Measurements from ENCODE around the gene NFYB. TPM values are rescaled to one million over a fixed set of nuclear protein-coding genes. Genes with fewer than 3 reads are reported as not detected.
"Not testable (repeated sequence)": the region's sequence is repeated elsewhere in the genome, so short reads cannot be mapped to it uniquely, and the experiment has no call there.

The NFYB gene
- total RNA-seq, 1 experiment from 2014 or later = 27.0 TPM

DNA sequence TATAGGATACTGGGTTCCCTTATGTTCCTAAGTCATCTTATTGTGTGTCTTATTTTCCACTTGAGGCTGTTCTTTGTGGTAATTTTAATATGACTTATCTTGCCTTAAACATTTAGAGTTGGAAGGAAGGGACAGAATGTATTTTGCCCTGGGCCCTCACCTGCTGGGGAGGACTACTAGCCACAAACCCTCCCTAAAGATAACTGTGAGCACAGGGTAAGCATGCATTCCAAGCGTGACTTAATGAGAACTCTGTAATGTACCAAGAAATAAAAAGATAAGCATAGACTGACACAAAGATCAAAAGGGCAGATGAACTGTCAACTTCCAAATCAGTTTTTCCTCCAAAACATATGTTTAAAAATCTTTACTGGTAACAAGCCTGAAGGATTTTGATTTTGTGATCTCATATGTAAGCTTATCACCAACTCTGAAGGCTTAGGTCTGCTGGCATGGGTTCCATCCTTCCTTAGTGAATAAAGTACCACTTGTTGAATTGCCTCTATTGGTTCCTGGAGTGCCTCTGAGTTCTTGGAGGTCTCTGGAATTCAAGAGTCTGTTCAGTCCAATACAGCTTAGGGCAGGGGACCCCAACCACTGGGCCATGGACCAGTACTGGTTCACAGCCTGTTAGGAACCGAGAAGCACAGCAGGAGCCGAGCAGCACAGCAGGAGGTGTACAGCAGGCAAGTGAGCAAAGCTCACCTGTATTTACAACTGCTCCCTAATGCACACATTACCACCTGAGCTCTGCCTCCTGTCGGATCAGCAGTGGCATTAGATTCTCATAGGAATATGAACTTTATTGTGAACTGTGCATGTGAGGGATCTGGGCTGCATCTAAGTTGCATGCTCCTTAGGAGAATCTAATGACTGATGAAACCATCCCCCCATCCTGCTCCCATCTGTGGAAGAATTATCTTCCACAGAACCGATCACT lies 29.8 kb upstream of the NFYB start:
- Histone ChIP-seq H3K9me3 (ENCODE audit: low read length) (no peaks in the 10 kb centered on the region), H2AFZ (ENCODE audit: low read length) (no peak overlapping the region), H3K4me2 (ENCODE audit: low read depth, low read length, poor library complexity, severe bottlenecking) (no peak overlapping the region), H3K27me3 (ENCODE audit: low read length) (no peaks in the 10 kb centered on the region), H3K9ac (ENCODE audit: low read length) (no peak overlapping the region), H3K9me2 (replicated peaks; ENCODE audit: insufficient read depth, low read length) (no peaks in the 10 kb centered on the region), H3K36me3 (ENCODE audit: insufficient read depth, low read length) (no peaks in the 10 kb centered on the region), H3K79me2 (ENCODE audit: low read length) (no peaks in the 10 kb centered on the region), H3K4me1 (ENCODE audit: low read length) (no peaks in the 10 kb centered on the region), H3K4me3 (ENCODE audit: low read length) (no peak overlapping the region), H4K20me1 (ENCODE audit: insufficient read depth, low read depth, low read length) (no peaks in the 10 kb centered on the region), H3K27ac (ENCODE audit: low read length) (no peak overlapping the region)
- no peak for DNase-seq

DNA sequence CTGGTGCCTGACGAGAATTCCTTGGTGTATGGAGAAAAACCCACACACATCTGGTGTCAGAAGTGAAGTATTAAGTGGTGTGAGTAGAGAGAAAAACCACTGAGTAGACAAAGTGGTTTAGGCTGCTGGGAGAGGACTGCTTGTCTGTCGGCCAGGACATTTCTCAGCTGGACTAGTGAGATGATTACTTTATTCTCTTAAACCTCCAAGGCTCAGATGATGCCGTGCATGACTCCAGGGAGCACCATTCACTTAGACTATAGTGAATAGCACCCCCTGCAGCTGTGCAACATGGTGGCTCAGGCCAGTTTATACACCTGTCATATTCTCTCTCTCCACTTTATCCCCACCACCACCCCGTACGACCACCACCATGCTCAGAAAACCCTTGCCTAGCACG lies 28.5 kb upstream of the NFYB start:
- H3K4me1 ChIP-seq (ENCODE audit: low read length) = no peaks in the 10 kb centered on the region
- H3K36me3 ChIP-seq (ENCODE audit: insufficient read depth, low read length) = no peaks in the 10 kb centered on the region

DNA sequence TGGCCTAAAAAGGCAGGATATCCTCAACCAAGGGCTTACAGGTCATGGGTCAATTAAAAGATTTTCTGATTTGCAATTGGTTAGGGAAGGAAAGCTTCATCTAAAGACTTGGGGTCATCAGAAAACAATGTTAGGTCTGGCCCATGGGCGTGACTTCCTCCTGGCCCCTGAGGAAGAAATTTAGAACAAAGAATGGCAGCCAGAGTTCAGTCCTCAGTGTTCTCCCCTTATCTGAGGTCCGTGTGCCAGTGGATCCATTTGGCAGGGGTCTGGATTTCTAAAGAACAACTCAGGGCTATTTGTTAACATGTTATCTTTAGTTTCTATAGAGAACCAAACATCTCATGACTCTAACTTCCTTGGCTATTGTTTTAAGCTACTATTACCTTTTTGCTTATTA lies 27.8 kb upstream of the NFYB start:
- Histone ChIP-seq H3K9ac (ENCODE audit: low read length) (no peak overlapping the region), H4K20me1 (ENCODE audit: insufficient read depth, low read depth, low read length) (no peaks in the 10 kb centered on the region), H3K9me3 (ENCODE audit: low read length) (no peaks in the 10 kb centered on the region), H3K27me3 (ENCODE audit: low read length) (no peaks in the 10 kb centered on the region), H3K36me3 (ENCODE audit: insufficient read depth, low read length) (no peaks in the 10 kb centered on the region), H3K79me2 (ENCODE audit: low read length) (no peaks in the 10 kb centered on the region), H3K4me1 (ENCODE audit: low read length) (no peaks in the 10 kb centered on the region), H3K27ac (ENCODE audit: low read length) (no peak overlapping the region), H3K4me3 (ENCODE audit: low read length) (no peak overlapping the region), H3K9me2 (replicated peaks; ENCODE audit: insufficient read depth, low read length) (no peaks in the 10 kb centered on the region), H3K4me2 (ENCODE audit: low read depth, low read length, poor library complexity, severe bottlenecking) (no peak overlapping the region), H2AFZ (ENCODE audit: low read length) (no peak overlapping the region)
- DNase-seq = no peak

More for the DNA sequence above, 28.5 kb upstream of the NFYB start:
- Histone ChIP-seq H2AFZ (ENCODE audit: low read length) (no peak overlapping the region), H3K4me3 (ENCODE audit: low read length) (no peak overlapping the region), H3K79me2 (ENCODE audit: low read length) (no peaks in the 10 kb centered on the region), H3K4me2 (ENCODE audit: low read depth, low read length, poor library complexity, severe bottlenecking) (no peak overlapping the region), H3K9ac (ENCODE audit: low read length) (no peak overlapping the region), H3K27me3 (ENCODE audit: low read length) (no peaks in the 10 kb centered on the region), H3K9me2 (replicated peaks; ENCODE audit: insufficient read depth, low read length) (no peaks in the 10 kb centered on the region), H4K20me1 (ENCODE audit: insufficient read depth, low read depth, low read length) (no peaks in the 10 kb centered on the region), H3K9me3 (ENCODE audit: low read length) (no peaks in the 10 kb centered on the region), H3K27ac (ENCODE audit: low read length) (no peak overlapping the region)
- no peak for DNase-seq

DNA sequence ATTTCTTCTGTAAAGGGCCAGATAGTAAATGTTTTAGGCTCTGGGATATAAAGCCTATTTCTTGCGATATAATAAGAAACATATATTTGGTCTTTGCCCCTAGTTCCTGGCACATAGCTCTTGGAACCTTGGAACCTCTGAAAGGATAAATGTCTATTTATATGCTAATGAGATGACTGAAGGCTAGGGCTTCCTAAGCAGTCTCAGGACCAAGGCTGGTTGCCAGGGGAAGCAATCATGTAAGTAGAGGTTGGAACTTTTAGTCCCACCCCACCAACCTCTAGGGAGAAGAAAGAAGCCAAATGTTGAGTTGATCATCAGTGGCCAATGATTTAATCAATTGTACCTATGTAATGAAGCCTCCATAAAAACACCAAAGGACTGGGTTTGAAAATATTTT lies 26.6 kb upstream of the NFYB start:
- no peak for DNase-seq
- no peaks in the 10 kb centered on the region for H3K4me1 ChIP-seq (ENCODE audit: low read length)
- no peak overlapping the region for H3K4me2 ChIP-seq (ENCODE audit: low read depth, low read length, poor library complexity, severe bottlenecking)
- no peaks in the 10 kb centered on the region for H3K27me3 ChIP-seq (ENCODE audit: low read length)
- no peaks in the 10 kb centered on the region for H3K9me3 ChIP-seq (ENCODE audit: low read length)
- H3K27ac ChIP-seq (ENCODE audit: low read length) = no peak overlapping the region
- no peak overlapping the region for H3K4me3 ChIP-seq (ENCODE audit: low read length)
- no peaks in the 10 kb centered on the region for H3K36me3 ChIP-seq (ENCODE audit: insufficient read depth, low read length)
- H3K79me2 ChIP-seq (ENCODE audit: low read length) = no peaks in the 10 kb centered on the region
- H3K9me2 ChIP-seq (replicated peaks; ENCODE audit: insufficient read depth, low read length) = no peaks in the 10 kb centered on the region
- no peaks in the 10 kb centered on the region for H4K20me1 ChIP-seq (ENCODE audit: insufficient read depth, low read depth, low read length)
- no peak overlapping the region for H2AFZ ChIP-seq (ENCODE audit: low read length)
- no peak overlapping the region for H3K9ac ChIP-seq (ENCODE audit: low read length)

DNA sequence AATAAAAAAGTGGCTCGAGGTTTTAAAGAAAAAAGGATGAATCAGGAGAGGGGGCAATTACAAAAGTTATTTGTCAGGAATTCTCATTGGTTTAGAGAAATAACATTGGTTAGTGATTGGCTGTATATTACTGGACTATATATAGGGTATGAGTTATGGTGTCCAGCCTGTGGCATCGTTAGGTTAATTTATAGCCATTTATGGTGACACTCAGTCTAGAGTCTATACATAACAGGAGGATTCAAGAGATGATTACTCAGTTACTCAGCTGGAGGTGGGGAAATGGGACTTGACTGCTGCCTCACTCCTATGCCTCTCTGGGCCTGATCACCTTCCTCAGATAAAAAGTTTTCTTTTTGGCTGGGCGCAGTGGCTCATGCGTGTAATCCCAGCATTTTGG lies 25.6 kb upstream of the NFYB start:
- Histone ChIP-seq H3K36me3 (ENCODE audit: insufficient read depth, low read length) (no peaks in the 10 kb centered on the region), H3K4me3 (ENCODE audit: low read length) (no peak overlapping the region), H3K9me3 (ENCODE audit: low read length) (no peaks in the 10 kb centered on the region), H3K4me1 (ENCODE audit: low read length) (no peaks in the 10 kb centered on the region), H3K79me2 (ENCODE audit: low read length) (no peaks in the 10 kb centered on the region), H3K27me3 (ENCODE audit: low read length) (no peaks in the 10 kb centered on the region), H3K9ac (ENCODE audit: low read length) (no peak overlapping the region), H3K4me2 (ENCODE audit: low read depth, low read length, poor library complexity, severe bottlenecking) (no peak overlapping the region), H3K27ac (ENCODE audit: low read length) (no peak overlapping the region), H3K9me2 (replicated peaks; ENCODE audit: insufficient read depth, low read length) (no peaks in the 10 kb centered on the region), H2AFZ (ENCODE audit: low read length) (no peak overlapping the region), H4K20me1 (ENCODE audit: insufficient read depth, low read depth, low read length) (no peaks in the 10 kb centered on the region)
- DNase-seq = no peak

DNA sequence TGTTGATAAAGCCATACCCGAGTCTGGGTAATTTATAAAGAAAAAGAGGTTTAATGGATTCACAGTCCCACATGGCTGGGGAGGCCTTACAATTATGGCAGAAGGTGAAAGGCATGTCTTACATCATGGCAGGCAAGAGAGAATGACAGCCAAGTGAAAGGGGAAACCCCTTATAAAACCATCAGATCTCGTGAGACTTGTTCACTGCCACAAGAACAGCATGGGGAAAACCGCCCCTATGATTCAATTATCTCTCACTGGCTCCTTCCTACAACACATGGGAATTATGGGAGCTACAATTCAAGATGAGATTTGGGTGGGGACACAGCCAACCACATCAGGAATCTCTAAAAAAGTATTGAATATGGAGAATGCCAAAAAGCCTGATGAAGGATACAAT lies 25.0 kb upstream of the NFYB start:
- H3K36me3 ChIP-seq (ENCODE audit: insufficient read depth, low read length); H2AFZ ChIP-seq (ENCODE audit: low read length); H3K79me2 ChIP-seq (ENCODE audit: low read length); H3K9ac ChIP-seq (ENCODE audit: low read length); H3K27ac ChIP-seq (ENCODE audit: low read length); H3K4me3 ChIP-seq (ENCODE audit: low read length); H3K4me2 ChIP-seq (ENCODE audit: low read depth, low read length, poor library complexity, severe bottlenecking); H3K4me1 ChIP-seq (ENCODE audit: low read length); H3K9me3 ChIP-seq (ENCODE audit: low read length); H3K27me3 ChIP-seq (ENCODE audit: low read length); H3K9me2 ChIP-seq (replicated peaks; ENCODE audit: insufficient read depth, low read length); DNase-seq; H4K20me1 ChIP-seq (ENCODE audit: insufficient read depth, low read depth, low read length): not testable (repeated sequence)

DNA sequence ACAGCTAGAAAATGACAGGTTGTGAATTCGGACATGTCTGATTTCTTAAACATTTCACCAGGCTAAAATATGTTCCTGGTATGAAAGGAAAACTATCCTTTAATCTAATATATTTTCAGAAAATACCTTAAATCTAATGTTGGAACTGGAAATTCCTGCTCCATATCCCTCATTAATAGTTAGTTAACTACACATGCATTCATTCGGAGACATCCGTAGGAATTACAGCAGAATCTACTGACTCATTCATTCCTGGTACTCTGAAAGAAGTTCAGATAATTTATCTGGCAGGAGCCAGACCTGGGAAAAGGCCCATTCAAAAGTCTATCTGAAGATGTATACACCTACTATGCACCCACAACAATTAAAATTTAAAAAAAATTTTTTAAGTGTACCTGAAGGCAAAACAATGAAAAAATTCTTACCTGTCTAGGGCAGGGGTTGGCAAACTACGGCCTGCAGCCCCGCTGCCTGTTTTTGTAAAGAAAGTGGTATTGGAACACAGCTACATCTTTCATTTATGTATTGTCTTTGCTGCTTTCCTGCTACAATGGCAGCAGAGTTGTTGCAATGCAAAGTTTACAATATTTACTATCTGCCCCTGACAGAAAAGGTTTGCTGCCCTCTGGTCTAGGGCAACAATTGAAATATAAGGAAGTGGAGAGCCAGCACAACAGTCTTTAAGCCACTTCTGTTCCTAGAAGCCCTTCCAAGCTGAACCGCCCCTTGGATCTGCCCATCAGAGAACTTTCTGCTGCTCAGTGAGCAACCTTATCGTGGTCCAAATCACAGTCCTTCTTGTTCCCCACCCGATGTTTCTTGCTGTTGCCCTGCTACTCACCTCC lies 17.9 kb upstream of the NFYB start:
- Histone ChIP-seq H3K9ac (ENCODE audit: low read length) (no peak overlapping the region), H3K9me3 (ENCODE audit: low read length) (no peaks in the 10 kb centered on the region), H3K27me3 (ENCODE audit: low read length) (no peaks in the 10 kb centered on the region), H3K36me3 (ENCODE audit: insufficient read depth, low read length) (no peaks in the 10 kb centered on the region), H3K4me1 (ENCODE audit: low read length) (no peaks in the 10 kb centered on the region), H3K9me2 (replicated peaks; ENCODE audit: insufficient read depth, low read length) (no peaks in the 10 kb centered on the region), H3K79me2 (ENCODE audit: low read length) (no peaks in the 10 kb centered on the region), H4K20me1 (ENCODE audit: insufficient read depth, low read depth, low read length) (no peaks in the 10 kb centered on the region), H2AFZ (ENCODE audit: low read length) (no peak overlapping the region), H3K4me2 (ENCODE audit: low read depth, low read length, poor library complexity, severe bottlenecking) (no peak overlapping the region), H3K4me3 (ENCODE audit: low read length) (no peak overlapping the region), H3K27ac (ENCODE audit: low read length) (no peak overlapping the region)
- no peak for DNase-seq

DNA sequence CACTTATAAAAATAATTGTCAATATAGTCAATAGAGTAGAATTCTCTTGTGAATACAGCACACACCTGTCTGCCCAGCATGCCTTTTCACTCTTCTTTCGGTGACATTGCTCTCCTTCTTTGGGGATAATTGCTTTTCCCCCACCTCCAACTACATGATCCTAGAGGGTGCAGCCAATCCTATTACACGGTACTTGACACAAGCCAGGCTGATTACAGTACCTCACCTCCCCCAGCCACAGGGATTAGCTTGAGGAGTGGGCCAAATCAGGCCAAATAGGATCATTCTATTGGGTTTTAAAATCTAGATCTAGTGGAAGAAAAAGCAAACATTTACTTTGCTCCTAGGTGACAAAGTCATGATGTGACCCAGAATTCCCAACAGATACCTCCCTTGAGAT lies 16.8 kb upstream of the NFYB start:
- H3K36me3 ChIP-seq (ENCODE audit: insufficient read depth, low read length) = no peaks in the 10 kb centered on the region
- H3K9ac ChIP-seq (ENCODE audit: low read length) = no peak overlapping the region
- no peak overlapping the region for H3K4me2 ChIP-seq (ENCODE audit: low read depth, low read length, poor library complexity, severe bottlenecking)
- DNase-seq = no peak
- no peak overlapping the region for H2AFZ ChIP-seq (ENCODE audit: low read length)
- no peak overlapping the region for H3K27ac ChIP-seq (ENCODE audit: low read length)
- no peaks in the 10 kb centered on the region for H3K4me1 ChIP-seq (ENCODE audit: low read length)
- H3K4me3 ChIP-seq (ENCODE audit: low read length) = no peak overlapping the region
- no peaks in the 10 kb centered on the region for H3K9me2 ChIP-seq (replicated peaks; ENCODE audit: insufficient read depth, low read length)
- H3K27me3 ChIP-seq (ENCODE audit: low read length) = no peaks in the 10 kb centered on the region
- H3K79me2 ChIP-seq (ENCODE audit: low read length) = no peaks in the 10 kb centered on the region
- no peaks in the 10 kb centered on the region for H3K9me3 ChIP-seq (ENCODE audit: low read length)
- no peaks in the 10 kb centered on the region for H4K20me1 ChIP-seq (ENCODE audit: insufficient read depth, low read depth, low read length)

All from Karpas-422 (cell line).